ENCODE results near the gene DNAH2.

The DNAH2 gene

DNA sequence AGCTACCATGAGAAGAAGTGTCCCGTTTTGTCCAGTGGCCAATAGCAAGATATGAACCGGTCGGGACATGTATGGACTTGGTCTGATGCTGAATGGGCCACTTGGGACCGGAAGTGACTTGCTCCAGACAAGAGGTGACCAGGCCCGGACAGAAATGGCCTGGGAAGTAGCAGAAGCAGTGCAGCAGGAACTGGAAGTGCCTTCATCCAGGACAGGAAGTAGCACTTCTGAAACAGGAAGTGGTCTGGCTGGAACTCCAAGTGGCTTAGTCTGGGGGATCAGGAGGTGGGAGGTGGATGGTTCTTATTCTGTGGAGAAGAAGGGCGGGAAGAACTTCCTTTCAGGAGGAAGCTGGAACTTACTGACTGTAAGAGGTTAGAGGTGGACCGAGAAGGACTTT is 7.2 kb upstream of the DNAH2 start (continued):
- TF ChIP-seq, protein P1, sequence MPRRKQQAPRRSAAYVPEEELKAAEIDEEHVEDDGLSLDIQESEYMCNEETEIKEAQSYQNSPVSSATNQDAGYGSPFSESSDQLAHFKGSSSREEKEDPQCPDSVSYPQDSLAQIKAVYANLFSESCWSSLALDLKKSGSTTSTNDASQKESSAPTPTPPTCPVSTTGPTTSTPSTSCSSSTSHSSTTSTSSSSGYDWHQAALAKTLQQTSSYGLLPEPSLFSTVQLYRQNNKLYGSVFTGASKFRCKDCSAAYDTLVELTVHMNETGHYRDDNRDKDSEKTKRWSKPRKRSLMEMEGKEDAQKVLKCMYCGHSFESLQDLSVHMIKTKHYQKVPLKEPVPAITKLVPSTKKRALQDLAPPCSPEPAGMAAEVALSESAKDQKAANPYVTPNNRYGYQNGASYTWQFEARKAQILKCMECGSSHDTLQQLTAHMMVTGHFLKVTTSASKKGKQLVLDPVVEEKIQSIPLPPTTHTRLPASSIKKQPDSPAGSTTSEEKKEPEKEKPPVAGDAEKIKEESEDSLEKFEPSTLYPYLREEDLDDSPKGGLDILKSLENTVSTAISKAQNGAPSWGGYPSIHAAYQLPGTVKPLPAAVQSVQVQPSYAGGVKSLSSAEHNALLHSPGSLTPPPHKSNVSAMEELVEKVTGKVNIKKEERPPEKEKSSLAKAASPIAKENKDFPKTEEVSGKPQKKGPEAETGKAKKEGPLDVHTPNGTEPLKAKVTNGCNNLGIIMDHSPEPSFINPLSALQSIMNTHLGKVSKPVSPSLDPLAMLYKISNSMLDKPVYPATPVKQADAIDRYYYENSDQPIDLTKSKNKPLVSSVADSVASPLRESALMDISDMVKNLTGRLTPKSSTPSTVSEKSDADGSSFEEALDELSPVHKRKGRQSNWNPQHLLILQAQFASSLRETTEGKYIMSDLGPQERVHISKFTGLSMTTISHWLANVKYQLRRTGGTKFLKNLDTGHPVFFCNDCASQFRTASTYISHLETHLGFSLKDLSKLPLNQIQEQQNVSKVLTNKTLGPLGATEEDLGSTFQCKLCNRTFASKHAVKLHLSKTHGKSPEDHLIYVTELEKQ (tag by site-specific recombination; IDR thresholded peaks at IDR 0.05; ENCODE audit: borderline replicate concordance): no peak
- TF ChIP-seq ZNF404 (tag by site-specific recombination; IDR thresholded peaks at IDR 0.05) (no peak), ZNF701 (tag by site-specific recombination; IDR thresholded peaks at IDR 0.05) (no peak), SETDB1 (IDR thresholded peaks at IDR 0.05; ENCODE audit: insufficient read length, low read length) (no peak), ZNF776 (tag by site-specific recombination; IDR thresholded peaks at IDR 0.05; ENCODE audit: borderline replicate concordance) (no peak), EGR2 (tag by site-specific recombination; IDR thresholded peaks at IDR 0.05; ENCODE audit: low read depth) (no peak), KLF9 (tag by site-specific recombination; IDR thresholded peaks at IDR 0.05; ENCODE audit: low read depth) (no peak), ZNF660 (tag by site-specific recombination; IDR thresholded peaks at IDR 0.05) (no peak), SP2 (tag by site-specific recombination; IDR thresholded peaks at IDR 0.05) (peak; percentile 30), KLF1 (tag by site-specific recombination; IDR thresholded peaks at IDR 0.05) (no peak)
- TF ChIP-seq, protein P2, sequence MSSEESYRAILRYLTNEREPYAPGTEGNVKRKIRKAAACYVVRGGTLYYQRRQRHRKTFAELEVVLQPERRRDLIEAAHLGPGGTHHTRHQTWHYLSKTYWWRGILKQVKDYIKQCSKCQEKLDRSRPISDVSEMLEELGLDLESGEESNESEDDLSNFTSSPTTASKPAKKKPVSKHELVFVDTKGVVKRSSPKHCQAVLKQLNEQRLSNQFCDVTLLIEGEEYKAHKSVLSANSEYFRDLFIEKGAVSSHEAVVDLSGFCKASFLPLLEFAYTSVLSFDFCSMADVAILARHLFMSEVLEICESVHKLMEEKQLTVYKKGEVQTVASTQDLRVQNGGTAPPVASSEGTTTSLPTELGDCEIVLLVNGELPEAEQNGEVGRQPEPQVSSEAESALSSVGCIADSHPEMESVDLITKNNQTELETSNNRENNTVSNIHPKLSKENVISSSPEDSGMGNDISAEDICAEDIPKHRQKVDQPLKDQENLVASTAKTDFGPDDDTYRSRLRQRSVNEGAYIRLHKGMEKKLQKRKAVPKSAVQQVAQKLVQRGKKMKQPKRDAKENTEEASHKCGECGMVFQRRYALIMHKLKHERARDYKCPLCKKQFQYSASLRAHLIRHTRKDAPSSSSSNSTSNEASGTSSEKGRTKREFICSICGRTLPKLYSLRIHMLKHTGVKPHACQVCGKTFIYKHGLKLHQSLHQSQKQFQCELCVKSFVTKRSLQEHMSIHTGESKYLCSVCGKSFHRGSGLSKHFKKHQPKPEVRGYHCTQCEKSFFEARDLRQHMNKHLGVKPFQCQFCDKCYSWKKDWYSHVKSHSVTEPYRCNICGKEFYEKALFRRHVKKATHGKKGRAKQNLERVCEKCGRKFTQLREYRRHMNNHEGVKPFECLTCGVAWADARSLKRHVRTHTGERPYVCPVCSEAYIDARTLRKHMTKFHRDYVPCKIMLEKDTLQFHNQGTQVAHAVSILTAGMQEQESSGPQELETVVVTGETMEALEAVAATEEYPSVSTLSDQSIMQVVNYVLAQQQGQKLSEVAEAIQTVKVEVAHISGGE (tag by site-specific recombination; conservative IDR thresholded peaks at IDR 0.05; ENCODE audit: low read depth): peak; percentile 38; the same call in 1 of the 2 replicates

DNA sequence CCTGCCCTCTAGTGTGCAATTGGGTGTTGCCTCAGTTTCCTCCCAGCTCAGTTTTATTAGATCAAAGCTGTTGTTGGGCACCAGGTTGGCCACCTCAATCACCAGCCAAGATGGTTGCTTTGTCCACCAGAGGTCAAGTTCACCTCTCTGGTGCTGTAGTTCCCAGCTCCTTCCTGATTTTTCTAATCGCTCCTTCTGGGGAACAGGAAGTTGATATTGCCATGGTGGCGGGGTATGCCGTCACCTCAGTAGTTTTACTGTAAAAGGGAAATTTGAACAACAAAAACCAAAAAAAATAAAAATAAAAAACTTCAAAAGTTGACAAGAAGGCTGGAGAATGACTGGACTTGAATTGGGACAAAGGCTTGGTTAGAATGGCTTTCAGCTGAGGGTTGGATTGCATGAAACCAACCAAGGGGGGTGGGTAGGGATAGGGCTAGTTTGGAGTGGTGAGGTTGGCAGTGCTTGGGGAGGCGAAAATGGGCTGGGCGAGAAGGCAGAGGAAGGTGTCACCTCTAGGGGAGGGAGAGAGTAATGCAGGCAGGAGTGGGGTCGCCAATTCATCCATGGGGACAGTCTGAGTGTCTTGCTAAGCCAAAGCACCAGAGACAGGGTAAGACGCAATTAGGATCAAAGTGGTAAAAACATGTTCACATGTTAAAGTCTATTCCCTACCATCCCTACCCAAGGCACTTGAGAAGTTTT is 6.3 kb upstream of the DNAH2 start:
- peaks cover 3% of the 10 kb centered on the region for H3K4me1 ChIP-seq (ENCODE audit: control insufficient read depth, insufficient read depth, low read length)
- ChIA-PET CTCF (interaction anchor here (0.6 to 1.9 kb wide), 4 partner anchors 10 to 339 kb away, joined by 3 to 10 read pairs (median 6); partner anchors contain the start of genes TP53 and WRAP53), POLR2A (no interaction called here)
- no peaks in the 10 kb centered on the region for H3K36me3 ChIP-seq (ENCODE audit: control insufficient read depth in 2 of 2, insufficient read depth in 1 of 2, low read length in 2 of 2)
- no peaks in the 10 kb centered on the region for H3K9me3 ChIP-seq (ENCODE audit: control insufficient read depth, insufficient read depth, low read depth, low read length)
- no peak overlapping the region for H3K27ac ChIP-seq (ENCODE audit: extremely low read depth, low read depth, low read length)
- H3K4me3 ChIP-seq (ENCODE audit: low read depth, low read length): no peak overlapping the region
- TF ChIP-seq ZNF155 (tag by site-specific recombination; IDR thresholded peaks at IDR 0.05) (no peak), SP2 (tag by site-specific recombination; IDR thresholded peaks at IDR 0.05) (no peak), ZNF350 (tag by site-specific recombination; IDR thresholded peaks at IDR 0.05) (no peak), ZSCAN30 (tag by site-specific recombination; IDR thresholded peaks at IDR 0.05) (no peak), ZNF114 (tag by site-specific recombination; IDR thresholded peaks at IDR 0.05) (no peak), ZNF416 (tag by site-specific recombination; IDR thresholded peaks at IDR 0.05) (no peak), SALL2 (tag by site-specific recombination; IDR thresholded peaks at IDR 0.05; ENCODE audit: borderline replicate concordance) (no peak), ZNF624 (tag by site-specific recombination; IDR thresholded peaks at IDR 0.05) (no peak), ZFP69B (tag by site-specific recombination; IDR thresholded peaks at IDR 0.05) (no peak), ZNF391 (tag by site-specific recombination; IDR thresholded peaks at IDR 0.05; ENCODE audit: borderline replicate concordance, low read depth) (no peak), ZNF324 (tag by site-specific recombination; IDR thresholded peaks at IDR 0.05) (no peak), ZNF654 (tag by site-specific recombination; IDR thresholded peaks at IDR 0.05; ENCODE audit: low read depth) (no peak), BCL11B (tag by site-specific recombination; IDR thresholded peaks at IDR 0.05; ENCODE audit: low read depth) (no peak)
- TF ChIP-seq, protein P3, sequence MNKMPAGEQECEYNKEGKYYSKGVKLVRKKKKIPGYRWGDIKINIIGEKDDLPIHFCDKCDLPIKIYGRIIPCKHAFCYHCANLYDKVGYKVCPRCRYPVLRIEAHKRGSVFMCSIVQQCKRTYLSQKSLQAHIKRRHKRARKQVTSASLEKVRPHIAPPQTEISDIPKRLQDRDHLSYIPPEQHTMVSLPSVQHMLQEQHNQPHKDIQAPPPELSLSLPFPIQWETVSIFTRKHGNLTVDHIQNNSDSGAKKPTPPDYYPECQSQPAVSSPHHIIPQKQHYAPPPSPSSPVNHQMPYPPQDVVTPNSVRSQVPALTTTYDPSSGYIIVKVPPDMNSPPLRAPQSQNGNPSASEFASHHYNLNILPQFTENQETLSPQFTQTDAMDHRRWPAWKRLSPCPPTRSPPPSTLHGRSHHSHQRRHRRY (tag by site-specific recombination; IDR thresholded peaks at IDR 0.05): no peak
- TF ChIP-seq, protein P4, sequence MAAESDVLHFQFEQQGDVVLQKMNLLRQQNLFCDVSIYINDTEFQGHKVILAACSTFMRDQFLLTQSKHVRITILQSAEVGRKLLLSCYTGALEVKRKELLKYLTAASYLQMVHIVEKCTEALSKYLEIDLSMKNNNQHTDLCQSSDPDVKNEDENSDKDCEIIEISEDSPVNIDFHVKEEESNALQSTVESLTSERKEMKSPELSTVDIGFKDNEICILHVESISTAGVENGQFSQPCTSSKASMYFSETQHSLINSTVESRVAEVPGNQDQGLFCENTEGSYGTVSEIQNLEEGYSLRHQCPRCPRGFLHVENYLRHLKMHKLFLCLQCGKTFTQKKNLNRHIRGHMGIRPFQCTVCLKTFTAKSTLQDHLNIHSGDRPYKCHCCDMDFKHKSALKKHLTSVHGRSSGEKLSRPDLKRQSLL (tag by site-specific recombination; IDR thresholded peaks at IDR 0.05): no peak

Data from HEK293 (cell line).